ENCODE measurements around the gene ERAP2.

ERAP2 gene

DNA sequence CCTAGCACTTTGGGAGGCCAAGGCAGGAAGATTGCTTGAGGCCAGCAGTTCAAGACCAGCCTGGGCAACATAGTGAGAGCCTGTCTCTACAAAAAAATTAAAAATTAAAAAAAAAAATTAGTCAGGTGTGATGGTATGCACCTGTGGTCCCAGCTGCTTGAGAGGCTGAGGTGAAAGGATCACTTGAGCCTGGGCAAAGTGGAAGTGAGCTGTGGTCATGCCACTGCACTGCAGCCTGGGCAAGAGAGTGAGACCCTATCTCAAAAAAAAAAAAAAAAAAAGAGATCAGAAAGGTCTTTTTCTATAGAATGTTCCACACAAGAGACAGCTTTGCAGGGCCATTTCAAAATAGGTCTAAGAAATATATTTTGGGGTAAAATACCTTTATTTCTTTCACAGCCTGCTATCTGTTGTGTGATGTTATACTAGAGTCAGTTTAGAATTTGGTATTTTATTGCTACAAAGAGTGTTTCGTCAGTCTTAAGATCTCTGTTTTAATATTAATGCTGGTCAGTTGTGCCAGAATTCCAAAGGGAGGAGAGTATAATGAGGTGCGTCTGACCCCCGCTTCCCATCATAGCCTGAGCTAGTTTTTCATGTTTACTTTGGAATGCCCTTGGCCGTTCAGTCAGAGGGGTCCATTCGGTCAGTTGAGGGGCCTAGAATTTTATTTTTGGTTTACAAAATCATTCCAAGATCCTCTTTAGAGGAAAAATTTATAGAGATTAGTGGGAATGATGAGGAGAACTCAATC, 69.0 kb downstream of the ERAP2 start:
- no peak for TF ChIP-seq POLR2AphosphoS5 (IDR thresholded peaks at IDR 0.05; ENCODE audit: borderline replicate concordance, low read depth, low read length)
- no peak for TF ChIP-seq FOXP2 (optimal IDR thresholded peaks at IDR 0.05; ENCODE audit: control extremely low read depth, extremely low read length, insufficient read depth)
- no peak for TF ChIP-seq EZH2 (IDR thresholded peaks at IDR 0.05)
- Histone ChIP-seq H3K9me3 (ENCODE audit: low read depth, low read length) (peaks cover 7% of the 10 kb centered on the region), H3K4me3 (no peak overlapping the region), H3K27ac (no peak overlapping the region), H3K36me3 (ENCODE audit: insufficient read depth, low read length) (no peaks in the 10 kb centered on the region), H3K9ac (ENCODE audit: insufficient read length) (no peak overlapping the region)
- DNase-seq (ENCODE audit: low read depth, low spot score) = no peak

DNA sequence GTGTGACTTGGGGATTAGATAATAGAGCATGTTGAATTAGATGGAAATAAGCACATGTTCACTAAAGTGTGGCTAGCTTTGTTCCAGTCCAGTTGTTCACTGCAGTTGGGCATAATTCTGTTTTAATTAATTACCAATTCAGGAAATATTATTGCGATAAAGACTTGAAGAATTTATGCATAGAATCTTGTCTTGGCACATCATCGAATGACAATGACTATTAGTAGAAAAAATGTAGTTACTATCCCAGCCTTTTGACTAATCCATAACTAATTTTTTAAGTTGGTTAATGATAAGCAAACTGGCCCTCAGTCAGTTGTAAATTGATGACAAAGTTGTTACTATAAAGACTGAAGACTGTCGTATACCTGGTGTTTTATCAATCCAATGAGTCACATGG, 70.1 kb downstream of the ERAP2 start:
- H3K9ac ChIP-seq (ENCODE audit: insufficient read length) = no peak overlapping the region
- H3K27ac ChIP-seq = no peak overlapping the region
- no peak overlapping the region for H3K4me3 ChIP-seq
- DNase-seq (ENCODE audit: low read depth, low spot score) = no peak
- H3K9me3 ChIP-seq (ENCODE audit: low read depth, low read length) = peaks cover 7% of the 10 kb centered on the region
- no peaks in the 10 kb centered on the region for H3K36me3 ChIP-seq (ENCODE audit: insufficient read depth, low read length)
- TF ChIP-seq POLR2AphosphoS5 (IDR thresholded peaks at IDR 0.05; ENCODE audit: borderline replicate concordance, low read depth, low read length) (no peak), EZH2 (IDR thresholded peaks at IDR 0.05) (no peak), FOXP2 (optimal IDR thresholded peaks at IDR 0.05; ENCODE audit: control extremely low read depth, extremely low read length, insufficient read depth) (no peak)

DNA sequence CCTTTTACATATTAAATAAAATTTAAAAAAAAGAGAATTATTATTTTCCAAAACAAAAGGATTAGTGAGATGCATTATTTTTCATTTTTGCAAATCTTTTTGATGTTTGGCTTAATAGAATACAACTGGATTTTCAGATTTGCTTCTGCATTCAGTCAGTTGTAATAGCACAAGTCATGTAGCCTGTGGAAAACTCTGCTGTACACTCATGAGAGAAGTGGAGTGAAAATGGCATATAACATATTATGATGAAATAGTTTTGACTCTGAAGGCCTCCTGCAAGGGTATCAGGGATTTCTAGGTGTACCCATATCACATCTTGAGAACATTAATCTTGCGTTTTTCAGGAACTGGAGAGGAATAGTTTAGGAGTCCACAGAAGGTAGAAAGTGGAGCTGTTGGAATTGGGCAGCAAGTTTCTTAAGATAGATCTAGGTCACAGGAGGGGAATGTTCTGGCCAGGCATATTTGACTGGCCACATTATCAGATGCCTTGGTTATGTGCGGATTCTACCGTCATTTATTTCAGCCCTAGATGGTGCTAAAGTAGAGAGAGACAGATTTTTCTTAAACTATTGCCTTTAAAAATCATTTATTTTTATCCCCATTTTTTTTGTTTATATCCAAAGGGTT, 75.9 kb downstream of the ERAP2 start:
- H3K4me3 ChIP-seq = no peak overlapping the region
- DNase-seq (ENCODE audit: low read depth, low spot score) = no peak
- H3K36me3 ChIP-seq (ENCODE audit: insufficient read depth, low read length) = no peaks in the 10 kb centered on the region
- no peak overlapping the region for H3K27ac ChIP-seq
- no peak overlapping the region for H3K9ac ChIP-seq (ENCODE audit: insufficient read length)
- H3K9me3 ChIP-seq (ENCODE audit: low read depth, low read length) = peaks cover 7% of the 10 kb centered on the region
- no peak for TF ChIP-seq POLR2AphosphoS5 (IDR thresholded peaks at IDR 0.05; ENCODE audit: borderline replicate concordance, low read depth, low read length)
- TF ChIP-seq FOXP2 (optimal IDR thresholded peaks at IDR 0.05; ENCODE audit: control extremely low read depth, extremely low read length, insufficient read depth) = no peak
- no peak for TF ChIP-seq EZH2 (IDR thresholded peaks at IDR 0.05)

DNA sequence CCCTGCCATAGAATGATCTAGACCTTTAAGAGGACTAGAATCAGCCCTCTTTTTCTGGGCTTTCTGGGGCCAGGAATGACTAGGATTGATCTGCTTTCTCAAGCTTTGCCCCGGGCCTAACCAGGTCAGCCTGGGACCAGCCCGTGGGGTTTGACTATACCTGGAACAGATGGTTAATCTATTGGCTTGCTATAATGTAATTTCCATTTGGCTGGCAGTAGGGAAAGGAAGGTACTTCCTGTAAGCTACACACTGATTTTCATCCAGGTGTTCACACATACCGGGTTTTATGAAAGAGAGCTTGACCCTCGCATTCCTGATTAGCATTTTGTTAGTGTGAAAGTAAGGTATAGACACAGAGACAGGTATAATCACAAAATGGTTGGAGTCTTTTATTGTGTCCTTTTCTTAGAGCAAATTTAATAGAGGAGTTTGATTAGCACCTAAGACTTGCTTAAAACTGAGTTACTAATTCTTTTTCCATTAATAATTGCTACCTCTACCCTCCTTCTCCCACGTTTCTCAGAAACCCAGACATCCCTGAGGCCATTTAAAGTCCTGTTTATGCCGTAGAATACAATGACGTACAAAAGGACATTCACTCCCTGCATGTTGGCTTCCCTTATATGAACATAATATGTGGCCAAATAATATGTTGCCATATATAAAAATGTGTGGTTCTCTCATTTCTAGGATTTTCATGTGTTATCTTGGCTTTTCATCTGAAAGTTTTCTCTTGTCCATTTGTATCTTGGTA, 76.9 kb downstream of the ERAP2 start:
- H3K4me3 ChIP-seq = no peak overlapping the region
- DNase-seq (ENCODE audit: low read depth, low spot score) = no peak
- H3K9me3 ChIP-seq (ENCODE audit: low read depth, low read length) = peaks cover 7% of the 10 kb centered on the region
- no peak overlapping the region for H3K27ac ChIP-seq
- TF ChIP-seq EZH2 (IDR thresholded peaks at IDR 0.05) (no peak), POLR2AphosphoS5 (IDR thresholded peaks at IDR 0.05; ENCODE audit: borderline replicate concordance, low read depth, low read length) (no peak), FOXP2 (optimal IDR thresholded peaks at IDR 0.05; ENCODE audit: control extremely low read depth, extremely low read length, insufficient read depth) (no peak)
- H3K36me3 ChIP-seq (ENCODE audit: insufficient read depth, low read length) = no peaks in the 10 kb centered on the region
- H3K9ac ChIP-seq (ENCODE audit: insufficient read length) = no peak overlapping the region

DNA sequence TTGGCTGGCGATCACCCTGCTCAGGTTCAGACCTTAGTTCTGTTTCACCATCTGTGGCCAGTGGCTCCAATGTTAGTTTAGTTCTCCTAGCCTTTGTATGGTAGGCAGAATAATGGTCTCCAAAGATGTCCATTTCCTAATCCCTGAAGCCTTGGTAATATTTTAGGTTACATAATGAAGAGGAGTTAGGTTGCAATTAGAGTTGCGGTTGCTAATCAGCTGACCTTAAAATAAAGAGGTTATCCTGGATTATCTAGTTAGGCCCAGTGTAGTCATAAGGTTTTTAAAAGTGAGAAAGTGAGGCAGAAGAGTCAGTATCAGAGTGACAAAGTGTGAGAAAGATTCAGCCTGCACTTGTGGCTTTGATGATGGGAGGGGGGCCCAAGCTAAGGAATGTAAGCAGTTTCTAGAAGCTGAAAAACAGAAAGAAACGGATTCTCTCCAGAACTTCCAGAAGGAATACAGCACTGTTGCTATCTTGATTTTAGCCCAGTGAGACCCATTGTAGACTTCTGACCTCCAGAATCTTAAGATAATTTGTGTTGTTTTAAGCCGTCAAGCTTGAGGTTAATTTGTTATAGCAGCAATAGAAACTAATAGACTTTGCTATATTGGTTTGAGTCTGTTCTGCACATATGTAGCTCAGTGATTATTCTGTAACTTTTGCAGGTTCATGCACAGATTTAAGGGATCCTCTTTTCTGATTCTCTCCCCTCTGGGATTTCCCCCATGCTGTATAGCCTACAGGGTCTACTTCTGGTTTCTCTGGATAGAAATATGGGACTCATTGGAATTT, 81.2 kb downstream of the ERAP2 start:
- DNase-seq (ENCODE audit: low read depth, low spot score) = no peak
- no peak overlapping the region for H3K9ac ChIP-seq (ENCODE audit: insufficient read length)
- no peak overlapping the region for H3K4me3 ChIP-seq
- no peaks in the 10 kb centered on the region for H3K9me3 ChIP-seq (ENCODE audit: low read depth, low read length)
- TF ChIP-seq FOXP2 (optimal IDR thresholded peaks at IDR 0.05; ENCODE audit: control extremely low read depth, extremely low read length, insufficient read depth) (no peak), POLR2AphosphoS5 (IDR thresholded peaks at IDR 0.05; ENCODE audit: borderline replicate concordance, low read depth, low read length) (no peak), EZH2 (IDR thresholded peaks at IDR 0.05) (no peak)
- no peaks in the 10 kb centered on the region for H3K36me3 ChIP-seq (ENCODE audit: insufficient read depth, low read length)
- H3K27ac ChIP-seq = no peak overlapping the region; the same call in 1 of the 2 replicates

DNA sequence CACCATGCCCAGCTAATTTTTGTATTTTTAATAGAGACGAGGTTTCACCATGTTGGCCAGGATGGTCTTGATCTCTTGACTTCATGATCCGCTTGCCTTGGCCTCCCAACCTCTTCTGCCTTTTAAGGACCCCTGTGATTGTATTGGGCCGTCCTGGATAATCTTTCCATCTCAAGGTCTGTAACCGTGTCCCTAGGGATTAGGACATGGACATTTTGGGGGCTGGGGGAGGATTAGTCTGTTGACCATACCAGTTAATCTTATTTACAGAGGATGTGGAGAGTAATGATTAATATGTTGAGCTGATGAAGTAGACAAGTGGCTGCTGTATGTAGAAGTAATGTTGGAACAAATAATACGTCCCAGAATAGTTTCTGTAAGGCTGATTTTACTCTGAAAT, 82.7 kb downstream of the ERAP2 start:
- TF ChIP-seq FOXP2 (optimal IDR thresholded peaks at IDR 0.05; ENCODE audit: control extremely low read depth, extremely low read length, insufficient read depth) = no peak
- no peak for TF ChIP-seq POLR2AphosphoS5 (IDR thresholded peaks at IDR 0.05; ENCODE audit: borderline replicate concordance, low read depth, low read length)
- TF ChIP-seq EZH2 (IDR thresholded peaks at IDR 0.05) = no peak
- Histone ChIP-seq H3K9me3 (ENCODE audit: low read depth, low read length) (no peaks in the 10 kb centered on the region), H3K36me3 (ENCODE audit: insufficient read depth, low read length) (no peaks in the 10 kb centered on the region), H3K4me3 (no peak overlapping the region), H3K27ac (no peak overlapping the region), H3K9ac (ENCODE audit: insufficient read length) (no peak overlapping the region)
- DNase-seq (ENCODE audit: low read depth, low spot score) = no peak

DNA sequence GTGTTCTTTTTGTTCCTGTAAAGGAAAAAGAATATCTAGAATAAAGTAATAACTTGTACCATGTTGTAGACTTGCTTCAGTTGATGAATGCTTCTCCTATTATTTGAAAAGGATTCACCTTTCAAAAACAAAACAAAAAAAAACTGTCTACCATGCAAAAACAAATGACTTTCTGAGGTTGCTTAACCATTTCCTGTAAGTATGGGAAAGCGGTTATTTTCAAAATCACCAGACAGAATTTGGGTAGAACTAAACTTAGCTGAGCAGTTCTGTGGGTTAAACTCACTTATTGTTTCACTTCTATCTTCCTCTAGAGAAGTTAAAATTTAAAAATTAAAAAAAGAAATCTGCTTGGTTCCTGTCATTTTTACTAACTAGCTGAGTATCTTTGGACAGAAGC, 84.8 kb downstream of the ERAP2 start:
- no peak for DNase-seq (ENCODE audit: low read depth, low spot score)
- Histone ChIP-seq H3K27ac (peak overlapping the region; percentile 74), H3K9me3 (ENCODE audit: low read depth, low read length) (no peaks in the 10 kb centered on the region), H3K9ac (ENCODE audit: insufficient read length) (no peak overlapping the region), H3K36me3 (ENCODE audit: insufficient read depth, low read length) (no peaks in the 10 kb centered on the region), H3K4me3 (peak overlapping the region; percentile 9; the same call in 1 of the 2 replicates)
- TF ChIP-seq POLR2AphosphoS5 (IDR thresholded peaks at IDR 0.05; ENCODE audit: borderline replicate concordance, low read depth, low read length) (no peak), EZH2 (IDR thresholded peaks at IDR 0.05) (no peak), FOXP2 (optimal IDR thresholded peaks at IDR 0.05; ENCODE audit: control extremely low read depth, extremely low read length, insufficient read depth) (no peak)
